GM12878 (cell line): ENCODE measurements around the gene LRP1.
A peak's percentile ranks its signal among the peaks of the same experiment; 100 is the strongest.

Experiments
- ATF2 ChIP-seq: IDR thresholded peaks from 2 replicates; pipeline ENCODE4 v1.6.1; 2012; ENCODE audit warnings: low read length, inconsistent platforms
- CEBPB ChIP-seq, 2 experiments: fragments of 150-350 bp in 1 of 2; IDR thresholded peaks; 2 replicates each; pipeline ENCODE4 v1.6.1; 2012 to 2014; ENCODE audit warnings: low read depth in 2 of 2, low read length in 2 of 2, borderline replicate concordance in 1 of 2, inconsistent platforms in 1 of 2
- CTCF ChIP-seq, 3 experiments: IDR thresholded peaks in 2 of 3; conservative IDR thresholded peaks in 1 of 3; 2 replicates each; pipeline ENCODE4 v1.5.1; 2011; ENCODE audit warnings: low read depth in 3 of 3, low read length in 3 of 3, mild to moderate bottlenecking in 3 of 3, control low read depth in 2 of 3, moderate library complexity in 2 of 3, inconsistent platforms in 1 of 3, mixed read lengths in 1 of 3; ENCODE audit not compliant: control insufficient read depth in 2 of 3, insufficient read depth in 1 of 3; ENCODE audit errors: extremely low read depth in 1 of 3
- EP300 ChIP-seq, 2 experiments: fragments of 150-350 bp in 1 of 2; IDR thresholded peaks; 2 replicates each; pipeline ENCODE4 v1.6.1; 2011 to 2012; ENCODE audit warnings: low read depth in 2 of 2, low read length in 2 of 2, borderline replicate concordance in 1 of 2, improper control_type of control experiment in 1 of 2, inconsistent platforms in 1 of 2; ENCODE audit not compliant: control insufficient read depth in 1 of 2
- FOXK2 ChIP-seq: fragments of 450-650 bp; IDR thresholded peaks from 2 replicates; pipeline ENCODE4 v1.6.1; 2017; ENCODE audit warnings: mild to moderate bottlenecking, moderate library complexity
- HDAC6 ChIP-seq: fragments of 200-600 bp; sonication (generic); IDR thresholded peaks from one replicate; pipeline ENCODE4 v1.8.0; 2017; ENCODE audit warnings: antibody characterized with exemption; ENCODE audit not compliant: unreplicated experiment
- MTA2 ChIP-seq: fragments of 450-650 bp; IDR thresholded peaks from 2 replicates; pipeline ENCODE4 v1.6.1; 2016; ENCODE audit warnings: low read depth, mild to moderate bottlenecking, moderate library complexity
- MYC ChIP-seq: IDR thresholded peaks from 2 replicates; pipeline ENCODE4 v1.6.1; 2011; ENCODE audit warnings: mild to moderate bottlenecking, low read length, moderate library complexity, inconsistent platforms; ENCODE audit not compliant: insufficient read depth, insufficient replicate concordance, insufficient read length, severe bottlenecking
- NRF1 ChIP-seq: conservative IDR thresholded peaks from 2 replicates; pipeline ENCODE4 v1.6.1; 2011; ENCODE audit warnings: mild to moderate bottlenecking, low read depth, low read length, improper control_type of control experiment
- POLR2AphosphoS5 ChIP-seq: IDR thresholded peaks from 2 replicates; pipeline ENCODE4 v1.6.1; 2011; ENCODE audit warnings: mild to moderate bottlenecking, low read length, inconsistent platforms
- RELA ChIP-seq: fragments of 450-650 bp; IDR thresholded peaks from 2 replicates; pipeline ENCODE4 v1.8.0; 2014; ENCODE audit warnings: borderline replicate concordance; ENCODE audit not compliant: partially characterized antibody
- TAF1 ChIP-seq: IDR thresholded peaks from 2 replicates; pipeline ENCODE4 v1.6.1; 2011; ENCODE audit warnings: mild to moderate bottlenecking, low read depth, low read length, borderline replicate concordance
- YY1 ChIP-seq: IDR thresholded peaks from 2 replicates; pipeline ENCODE4 v1.6.1; 2011; ENCODE audit warnings: low read depth, mild to moderate bottlenecking, low read length
- ZNF24 ChIP-seq: fragments of 450-650 bp; IDR thresholded peaks from 2 replicates; pipeline ENCODE4 v1.6.1; 2017; ENCODE audit warnings: antibody characterized with exemption, mild to moderate bottlenecking

GRCh38 chr12:57229634-57230380 lies 101.5 kb downstream of the LRP1 start, which contains the start of gene SHMT2:
- no peak for TF ChIP-seq EP300 (IDR thresholded peaks at IDR 0.05; ENCODE audit: borderline replicate concordance in 1 of 2, control insufficient read depth in 1 of 2, low read depth in 2 of 2, low read length in 2 of 2)
- no peak for TF ChIP-seq CTCF (IDR thresholded peaks at IDR 0.05 in 2 of 3, conservative IDR thresholded peaks at IDR 0.05 in 1 of 3; ENCODE audit: control insufficient read depth in 2 of 3, extremely low read depth in 1 of 3, insufficient read depth in 1 of 3, low read depth in 3 of 3, low read length in 3 of 3)
- TF ChIP-seq FOXK2 = no peak
- no peak for TF ChIP-seq RELA
- TF ChIP-seq CEBPB (IDR thresholded peaks at IDR 0.05; ENCODE audit: borderline replicate concordance in 1 of 2, low read depth in 2 of 2, low read length in 2 of 2) = peak in 1 of 2 experiments; percentile 59; a peak in 1 of 4 replicates
- no peak for TF ChIP-seq HDAC6
- TF ChIP-seq YY1 = no peak
- TF ChIP-seq ATF2 = no peak
- TF ChIP-seq MTA2 = peak; percentile 12; the same call in 1 of the 2 replicates
- TF ChIP-seq MYC = peak; percentile 7
- peak; percentile 95 for TF ChIP-seq NRF1
- TF ChIP-seq TAF1 = peak; percentile 55; the same call in 1 of the 2 replicates
- TF ChIP-seq ZNF24 = no peak
- TF ChIP-seq POLR2AphosphoS5 = peak; percentile 78
